ENCODE results near the gene TLR8.
A peak's percentile ranks its signal among the peaks of the same experiment; 100 is the strongest.

Gene TLR8

GRCh38 chrX:12966151-12966550, 59.7 kb downstream of the TLR8 start:
- peaks cover 19% of the 10 kb centered on the region for H3K9me3 Mint-ChIP-seq
- H3K4me3 Mint-ChIP-seq: no peak overlapping the region
- H3K27ac Mint-ChIP-seq: no peak overlapping the region
- H3K4me1 Mint-ChIP-seq: peaks cover 8% of the 10 kb centered on the region
- TF ChIP-seq, protein P1, sequence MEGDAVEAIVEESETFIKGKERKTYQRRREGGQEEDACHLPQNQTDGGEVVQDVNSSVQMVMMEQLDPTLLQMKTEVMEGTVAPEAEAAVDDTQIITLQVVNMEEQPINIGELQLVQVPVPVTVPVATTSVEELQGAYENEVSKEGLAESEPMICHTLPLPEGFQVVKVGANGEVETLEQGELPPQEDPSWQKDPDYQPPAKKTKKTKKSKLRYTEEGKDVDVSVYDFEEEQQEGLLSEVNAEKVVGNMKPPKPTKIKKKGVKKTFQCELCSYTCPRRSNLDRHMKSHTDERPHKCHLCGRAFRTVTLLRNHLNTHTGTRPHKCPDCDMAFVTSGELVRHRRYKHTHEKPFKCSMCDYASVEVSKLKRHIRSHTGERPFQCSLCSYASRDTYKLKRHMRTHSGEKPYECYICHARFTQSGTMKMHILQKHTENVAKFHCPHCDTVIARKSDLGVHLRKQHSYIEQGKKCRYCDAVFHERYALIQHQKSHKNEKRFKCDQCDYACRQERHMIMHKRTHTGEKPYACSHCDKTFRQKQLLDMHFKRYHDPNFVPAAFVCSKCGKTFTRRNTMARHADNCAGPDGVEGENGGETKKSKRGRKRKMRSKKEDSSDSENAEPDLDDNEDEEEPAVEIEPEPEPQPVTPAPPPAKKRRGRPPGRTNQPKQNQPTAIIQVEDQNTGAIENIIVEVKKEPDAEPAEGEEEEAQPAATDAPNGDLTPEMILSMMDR (IDR thresholded peaks at IDR 0.05; ENCODE audit: unreplicated experiment in 3 of 3): no peak
- H3K27me3 Mint-ChIP-seq (ENCODE audit: low read depth): no peaks in the 10 kb centered on the region
- peaks cover 3% of the 10 kb centered on the region for H3K36me3 Mint-ChIP-seq (ENCODE audit: low read depth)

DNA sequence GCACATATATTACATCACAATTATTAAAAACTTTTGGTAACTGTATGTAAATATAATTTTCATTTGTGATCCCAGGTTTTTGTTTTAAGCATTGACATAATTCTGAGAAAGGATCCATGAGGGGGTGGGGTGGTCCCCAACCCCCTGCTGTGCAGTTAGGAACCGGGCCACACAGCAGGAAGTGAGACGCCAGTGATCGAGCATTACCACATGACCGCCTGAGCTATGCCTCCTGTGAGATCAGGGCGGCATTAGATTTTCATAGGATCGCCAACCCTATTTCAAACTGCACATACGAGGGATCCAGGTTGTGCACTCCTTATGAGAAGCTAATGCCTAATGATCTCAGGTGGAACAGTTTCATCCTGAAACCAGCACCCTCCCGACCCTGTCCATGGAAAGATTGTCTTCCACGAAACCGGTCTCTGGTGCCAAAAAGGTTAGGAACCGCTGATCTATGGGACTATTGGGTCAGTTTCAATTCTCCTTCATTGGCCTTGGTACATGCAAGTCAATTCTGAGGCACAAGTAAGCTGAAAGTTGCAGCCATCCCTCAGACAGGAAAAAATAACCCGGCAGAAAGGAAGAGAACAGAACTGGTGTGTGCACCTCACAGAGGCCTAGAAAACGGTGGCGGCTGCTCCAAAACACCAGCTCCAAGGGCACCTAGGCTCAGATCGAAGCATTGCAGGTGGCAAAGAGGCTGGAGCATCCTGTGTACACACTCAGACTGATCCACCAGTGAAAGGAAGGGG, 61.5 kb downstream of the TLR8 start:
- peaks cover 12% of the 10 kb centered on the region for H3K9me3 Mint-ChIP-seq
- peak overlapping the region in 1 of 3 experiments; percentile 6 for H3K27ac Mint-ChIP-seq
- H3K36me3 Mint-ChIP-seq (ENCODE audit: low read depth): peaks cover 3% of the 10 kb centered on the region
- H3K4me3 Mint-ChIP-seq: no peak overlapping the region
- TF ChIP-seq, protein P1 (IDR thresholded peaks at IDR 0.05; ENCODE audit: unreplicated experiment in 3 of 3): no peak
- H3K4me1 Mint-ChIP-seq: peaks cover 15% of the 10 kb centered on the region
- H3K27me3 Mint-ChIP-seq (ENCODE audit: low read depth): no peaks in the 10 kb centered on the region

DNA sequence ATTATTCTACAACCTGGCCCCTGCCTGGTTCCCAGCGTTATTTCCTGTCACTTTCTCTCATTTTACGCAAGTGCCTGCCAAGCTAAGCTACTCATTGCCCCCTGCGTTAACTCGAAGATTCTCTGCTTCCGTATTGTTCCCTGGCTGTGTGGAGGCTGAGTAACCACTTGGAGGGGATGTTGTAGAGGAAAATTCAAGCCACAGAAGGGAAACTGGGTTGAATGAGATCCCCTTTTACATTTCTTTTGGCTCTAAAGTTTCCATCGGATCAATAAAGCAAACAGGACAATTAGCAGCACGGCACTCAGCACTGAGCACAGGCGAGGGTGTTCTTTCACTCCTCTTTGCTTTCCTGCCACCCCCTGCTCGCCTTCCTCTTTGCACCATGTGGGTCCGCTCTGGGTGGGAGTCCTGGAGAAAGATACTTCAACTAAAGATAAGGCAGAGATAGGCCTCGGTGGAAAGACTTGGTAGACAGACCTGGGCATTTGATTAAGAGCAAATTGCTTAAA, 64.3 kb downstream of the TLR8 start:
- H3K27ac Mint-ChIP-seq: peak overlapping the region; percentile 76 to 89 (median 89)
- H3K4me3 Mint-ChIP-seq: peak overlapping the region; percentile 6 to 51 (median 39)
- TF ChIP-seq, protein P1 (IDR thresholded peaks at IDR 0.05; ENCODE audit: unreplicated experiment in 3 of 3): peak; percentile 30 to 56 (median 51)
- no peaks in the 10 kb centered on the region for H3K27me3 Mint-ChIP-seq (ENCODE audit: low read depth)
- H3K4me1 Mint-ChIP-seq: peaks cover 26% of the 10 kb centered on the region
- peaks cover 9% of the 10 kb centered on the region for H3K36me3 Mint-ChIP-seq (ENCODE audit: low read depth)
- peaks cover 18% of the 10 kb centered on the region for H3K9me3 Mint-ChIP-seq

GRCh38 chrX:12971282-12972003, 65.0 kb downstream of the TLR8 start:
- no peaks in the 10 kb centered on the region for H3K27me3 Mint-ChIP-seq (ENCODE audit: low read depth)
- peaks cover 16% of the 10 kb centered on the region for H3K9me3 Mint-ChIP-seq
- H3K4me1 Mint-ChIP-seq: peaks cover 26% of the 10 kb centered on the region
- TF ChIP-seq, protein P1 (IDR thresholded peaks at IDR 0.05; ENCODE audit: unreplicated experiment in 3 of 3): no peak
- peak overlapping the region; percentile 6 to 51 (median 39) for H3K4me3 Mint-ChIP-seq
- peak overlapping the region; percentile 76 to 89 (median 89) for H3K27ac Mint-ChIP-seq
- H3K36me3 Mint-ChIP-seq (ENCODE audit: low read depth): peaks cover 15% of the 10 kb centered on the region

- peaks cover 23% of the 10 kb centered on the region for H3K36me3 Mint-ChIP-seq (ENCODE audit: low read depth)
These were observed 65.8 kb downstream of the TLR8 start for GRCh38 chrX:12972243-12972642.

More at GRCh38 chrX:12972243-12972642, 65.8 kb downstream of the TLR8 start:
- Mint-ChIP-seq H3K27ac (peak overlapping the region; percentile 59 to 89 (median 76)), H3K4me3 (peak overlapping the region in 2 of 3 experiments; percentile 59 to 64), H3K9me3 (peaks cover 20% of the 10 kb centered on the region), H3K4me1 (peaks cover 26% of the 10 kb centered on the region), H3K27me3 (ENCODE audit: low read depth) (peaks cover 4% of the 10 kb centered on the region)
- TF ChIP-seq, protein P1 (IDR thresholded peaks at IDR 0.05; ENCODE audit: unreplicated experiment in 3 of 3): no peak

All from nephron (organoid).